GM21526 (cell line): Measurements from ENCODE around the gene NCOA3.
A peak's percentile ranks its signal among the peaks of the same experiment; 100 is the strongest.
"Not testable (repeated sequence)": the region's sequence is repeated elsewhere in the genome, so short reads cannot be mapped to it uniquely, and the experiment has no call there.

Experiments
- ATAC-seq: cut with Tn5 transposase; IDR thresholded peaks from one replicate; pipeline ENCODE4 v1.9.1; 2021; ENCODE audit warnings: moderate library complexity; ENCODE audit not compliant: unreplicated experiment, low FRiP score

NCOA3 gene

DNA sequence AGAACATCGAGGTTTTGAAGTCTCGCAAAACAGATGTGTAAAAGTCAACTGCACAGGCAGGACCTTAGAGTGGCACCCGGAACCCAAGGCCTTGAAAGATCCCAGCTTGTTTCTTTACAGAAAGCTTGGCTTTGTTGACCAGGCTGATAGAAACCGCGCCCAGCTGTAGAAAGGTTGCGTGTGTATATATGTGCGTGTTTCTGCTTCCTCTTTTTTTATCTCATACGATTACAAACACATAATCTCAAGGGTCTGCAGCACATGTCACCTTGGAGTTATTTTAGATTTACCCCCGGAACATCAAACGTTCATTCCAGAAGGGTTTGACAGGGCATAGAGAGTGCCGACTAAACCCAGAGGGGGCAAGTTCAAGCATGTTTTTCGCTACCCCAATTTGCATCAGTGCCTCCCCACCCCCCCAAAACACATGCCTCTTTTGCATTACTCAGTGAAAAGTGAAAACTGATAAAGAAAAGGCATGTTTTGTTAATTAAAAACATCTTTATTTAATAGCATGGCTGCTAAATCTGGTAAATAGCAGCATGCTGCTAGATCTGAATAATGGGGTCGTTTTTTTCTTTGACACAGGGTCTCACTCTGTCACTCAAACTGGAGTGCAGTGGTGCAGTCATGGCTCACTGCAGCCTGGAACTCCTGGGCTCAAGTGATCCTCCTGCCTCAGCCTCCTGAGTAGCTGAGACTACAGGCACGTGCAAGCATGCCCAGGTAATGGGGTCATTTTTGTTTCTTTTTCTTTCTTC, 33.2 kb upstream of the NCOA3 start:
- no peak for ATAC-seq

DNA sequence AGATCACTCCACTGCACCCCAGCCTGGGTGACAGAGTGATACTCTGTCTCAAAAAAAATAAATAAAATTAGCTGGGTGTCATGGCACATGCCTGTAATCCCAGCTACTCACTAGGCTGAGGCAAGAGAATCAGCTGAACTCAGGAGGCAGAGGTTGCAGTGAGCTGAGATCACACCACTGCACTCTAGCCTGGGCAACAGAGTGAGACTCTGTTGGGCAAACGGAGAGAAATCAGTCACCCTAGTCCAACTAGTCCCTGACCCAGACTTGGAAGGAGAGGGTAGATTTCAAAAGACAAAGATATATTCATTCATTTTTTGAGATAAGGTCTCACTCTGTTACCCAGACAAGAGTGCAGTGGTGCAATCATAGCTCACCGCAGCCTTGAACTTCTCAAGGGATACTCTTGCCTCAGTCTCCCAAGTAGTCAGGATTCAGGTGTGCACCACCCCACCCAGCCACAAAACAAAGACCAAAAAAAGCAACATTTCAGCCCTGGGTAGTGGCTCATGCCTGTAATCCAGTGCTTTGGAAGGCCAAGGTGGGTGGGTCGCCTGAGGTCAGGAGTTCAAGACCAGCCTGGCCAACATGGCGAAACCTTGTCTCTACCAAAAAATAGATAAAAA, 26.2 kb upstream of the NCOA3 start:
- no peak for ATAC-seq

DNA sequence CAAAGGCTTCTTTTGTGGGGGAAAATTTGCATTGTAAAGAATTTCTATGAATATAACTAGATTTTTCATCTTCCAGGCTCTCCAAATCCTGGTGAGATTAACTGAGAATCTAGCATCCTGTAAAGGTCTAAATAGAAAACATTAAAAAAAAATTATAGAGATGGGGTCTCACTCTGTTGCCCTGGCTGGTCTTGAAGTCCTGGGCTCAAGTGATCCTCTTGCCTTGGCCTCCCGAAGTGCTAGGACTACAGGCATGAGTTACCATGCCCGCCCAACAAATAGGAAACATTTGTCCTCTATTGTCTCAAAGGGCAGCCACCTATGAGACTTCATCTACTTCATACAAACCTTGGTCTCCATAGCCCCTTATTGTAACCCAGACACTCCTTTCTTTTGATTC, 25.2 kb upstream of the NCOA3 start:
- no peak for ATAC-seq

DNA sequence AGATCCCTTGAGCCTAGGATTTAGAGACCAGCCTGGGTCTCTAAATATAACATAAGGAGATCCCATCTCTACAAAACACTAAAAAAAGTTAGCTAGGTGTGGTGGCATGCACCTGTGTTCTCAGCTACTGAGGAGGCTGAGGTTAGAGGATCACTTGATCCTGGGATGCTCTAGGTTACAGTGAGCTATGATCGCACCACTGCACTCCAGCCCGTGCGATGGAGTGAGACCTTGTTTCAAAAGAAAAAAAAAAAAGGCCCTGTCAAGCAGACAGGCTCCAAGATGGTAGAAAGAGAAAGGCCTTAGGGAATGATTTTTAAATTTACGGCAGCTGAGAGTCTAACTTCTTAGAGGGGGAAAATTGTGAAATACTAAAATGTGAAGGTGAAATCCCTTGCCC, 22.6 kb upstream of the NCOA3 start:
- ATAC-seq: no peak

DNA sequence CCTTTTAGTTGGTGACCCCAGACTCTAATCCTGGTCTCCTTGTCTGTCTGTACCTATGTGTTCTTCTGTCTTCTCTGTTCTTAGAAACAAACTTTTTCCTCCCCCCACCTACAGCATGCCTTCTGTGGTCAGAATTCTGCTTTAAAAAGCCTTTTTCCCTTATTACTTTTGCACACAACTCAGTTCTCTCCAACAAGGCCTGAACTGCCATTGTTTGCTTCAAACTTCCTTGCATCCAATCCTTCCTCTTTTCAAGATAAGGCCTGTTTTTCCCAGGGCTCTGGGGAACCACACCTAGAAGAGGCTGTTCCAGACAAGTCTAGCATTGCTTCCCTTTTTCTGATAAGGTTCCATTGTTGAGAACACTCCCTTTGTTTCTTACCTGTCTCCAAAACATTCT, 22.2 kb upstream of the NCOA3 start:
- no peak for ATAC-seq

DNA sequence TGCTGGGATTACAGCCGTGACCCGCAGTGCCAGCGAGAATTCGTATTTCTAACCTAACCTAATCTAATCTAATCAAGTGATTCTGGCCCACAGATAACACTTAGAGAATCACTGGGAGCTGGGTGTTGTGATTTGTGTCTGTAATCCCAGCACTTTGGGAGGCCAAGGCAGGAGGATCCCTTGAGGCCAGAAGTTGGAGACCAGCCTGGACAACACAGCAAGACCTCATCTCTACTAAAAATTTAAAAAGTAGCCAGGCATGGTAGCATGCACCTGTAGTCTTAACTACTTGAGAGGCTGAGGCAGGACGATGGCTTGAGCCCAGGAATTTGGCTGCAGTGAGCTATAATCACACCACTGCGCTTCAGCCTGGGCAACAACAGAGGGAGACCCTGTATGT, 21.4 kb upstream of the NCOA3 start:
- no peak for ATAC-seq

DNA sequence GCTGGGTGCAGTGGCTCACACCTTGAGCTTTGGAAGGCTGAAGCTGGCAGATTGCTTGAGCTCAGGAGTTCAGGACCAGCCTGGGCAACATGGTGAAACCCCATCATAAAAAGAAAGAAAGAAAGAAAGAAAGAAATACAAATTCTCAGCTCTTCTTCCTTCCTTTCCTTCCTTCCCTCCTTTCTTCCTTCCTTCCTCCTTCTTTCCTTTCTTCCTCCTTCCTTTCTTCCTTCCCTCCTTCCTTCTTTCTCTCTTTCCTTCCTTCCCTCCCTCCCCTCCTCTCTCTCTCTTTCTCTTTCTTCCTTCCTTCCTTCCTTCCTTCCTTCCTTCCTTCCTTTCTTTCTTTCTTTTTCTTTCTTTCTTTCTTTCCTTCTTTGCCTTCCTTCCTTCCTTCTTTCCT, 21.0 kb upstream of the NCOA3 start:
- ATAC-seq: no peak

DNA sequence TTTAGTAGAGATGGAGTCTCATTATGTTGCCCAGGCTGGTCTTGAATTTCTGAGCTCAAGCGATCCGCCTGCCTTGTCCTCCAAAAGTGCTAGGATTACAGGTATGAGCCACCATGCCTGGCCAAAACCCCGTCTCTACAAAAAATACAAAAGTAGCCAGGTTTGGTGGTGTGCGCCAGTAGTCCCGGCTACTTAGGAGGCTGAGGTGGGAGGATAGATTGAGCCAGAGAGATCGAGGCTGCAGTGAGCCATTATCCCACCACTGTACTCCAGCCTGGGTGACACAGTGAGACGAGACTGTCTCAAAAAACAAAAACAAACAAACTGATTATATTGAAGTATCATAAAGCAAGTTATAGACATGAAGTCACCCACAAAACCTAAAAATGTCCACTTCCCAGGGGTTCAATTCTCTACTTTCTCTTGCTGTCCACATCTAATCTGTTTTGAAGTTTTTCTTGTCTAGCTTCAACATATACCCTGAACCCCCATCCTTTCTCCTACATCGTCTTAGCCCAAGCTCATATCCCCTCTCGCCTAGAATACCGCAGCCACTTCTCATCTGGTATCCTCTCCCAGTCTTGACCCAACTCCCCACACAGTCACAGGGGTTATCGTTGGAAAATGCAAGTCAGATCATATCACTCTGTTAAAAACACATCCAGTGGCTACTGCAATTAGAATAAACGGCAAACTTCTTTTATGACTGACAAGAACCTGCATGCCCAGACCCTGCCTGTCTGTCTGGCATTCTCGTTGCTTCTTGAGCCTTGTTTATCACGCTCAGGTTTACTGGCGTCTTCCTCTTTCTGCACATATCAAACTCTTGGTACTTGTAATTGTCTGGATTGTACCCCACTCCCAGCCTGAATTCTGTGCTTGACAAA, 20.1 kb upstream of the NCOA3 start:
- no peak for ATAC-seq

DNA sequence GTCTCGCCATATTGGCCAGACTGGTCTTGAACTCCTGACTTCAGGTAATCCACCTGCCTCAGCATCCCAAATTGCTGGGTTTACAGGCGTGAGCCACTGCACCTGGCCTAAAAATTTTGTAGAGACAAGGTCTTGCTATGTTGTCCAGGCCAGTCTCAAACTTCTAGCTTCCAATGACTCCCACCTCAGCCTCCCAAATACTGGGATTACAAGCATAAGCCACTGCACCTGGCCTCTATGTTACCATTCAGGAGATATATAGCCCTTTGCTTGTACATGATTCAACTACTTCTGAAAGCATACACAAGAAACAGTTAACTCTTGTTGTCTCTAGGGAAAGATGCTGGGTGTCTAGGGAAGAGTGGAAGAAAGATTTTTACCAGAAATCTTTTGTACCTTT, 19.0 kb upstream of the NCOA3 start:
- no peak for ATAC-seq

DNA sequence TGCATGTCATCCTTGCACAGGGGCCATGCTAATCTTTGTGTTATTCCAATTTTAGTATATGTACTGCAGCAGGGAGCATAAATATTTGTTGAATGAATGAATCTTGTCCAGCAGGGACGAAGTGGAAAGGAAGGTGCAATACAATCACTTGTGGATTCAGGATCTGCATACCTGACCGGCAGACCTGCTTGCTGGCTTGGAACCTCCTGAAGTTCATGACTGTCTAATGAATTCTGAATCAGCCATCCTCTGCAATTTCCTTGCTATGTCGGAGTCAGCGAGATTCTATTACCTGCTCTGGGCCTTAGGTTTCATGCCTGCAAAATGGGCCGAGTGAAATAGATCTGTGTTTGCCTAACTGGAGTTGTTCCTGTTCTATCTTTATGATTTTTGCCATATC, 17.4 kb upstream of the NCOA3 start:
- no peak for ATAC-seq

DNA sequence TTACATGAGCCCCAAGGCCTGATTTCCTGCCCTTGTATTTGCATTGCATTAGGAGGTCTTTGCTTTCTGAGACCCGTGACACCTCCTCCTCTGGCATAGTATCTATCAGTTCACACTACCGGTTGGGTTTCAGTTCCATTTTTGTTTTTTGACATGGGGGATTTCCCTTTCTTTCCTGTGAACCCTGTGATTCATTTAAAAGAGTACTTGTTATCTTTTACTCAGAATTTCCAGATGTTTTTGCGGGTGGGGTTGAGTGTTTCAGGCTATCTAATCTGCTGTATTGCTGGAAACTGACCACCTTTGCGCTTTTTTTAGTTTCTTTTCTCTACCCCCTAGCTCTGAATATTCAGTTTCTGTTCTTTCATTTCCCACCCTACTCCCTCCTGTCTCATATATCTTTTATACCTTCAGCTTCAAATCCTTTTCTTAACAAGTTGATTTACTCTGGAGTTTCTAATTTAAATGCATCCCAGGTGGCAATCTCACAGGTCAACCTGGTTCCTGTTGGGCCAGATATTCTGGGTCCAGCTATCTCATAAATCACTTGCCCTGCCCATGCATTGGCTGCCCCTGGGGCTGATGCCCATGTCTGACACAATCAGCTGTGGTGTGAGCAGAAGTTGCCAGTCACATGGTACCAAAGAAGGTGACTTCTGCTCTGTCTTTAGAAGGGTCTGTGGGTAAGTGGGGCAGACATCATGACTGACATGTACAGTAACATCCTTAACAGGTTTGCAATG, 14.3 kb upstream of the NCOA3 start:
- ATAC-seq: peak; percentile 70

DNA sequence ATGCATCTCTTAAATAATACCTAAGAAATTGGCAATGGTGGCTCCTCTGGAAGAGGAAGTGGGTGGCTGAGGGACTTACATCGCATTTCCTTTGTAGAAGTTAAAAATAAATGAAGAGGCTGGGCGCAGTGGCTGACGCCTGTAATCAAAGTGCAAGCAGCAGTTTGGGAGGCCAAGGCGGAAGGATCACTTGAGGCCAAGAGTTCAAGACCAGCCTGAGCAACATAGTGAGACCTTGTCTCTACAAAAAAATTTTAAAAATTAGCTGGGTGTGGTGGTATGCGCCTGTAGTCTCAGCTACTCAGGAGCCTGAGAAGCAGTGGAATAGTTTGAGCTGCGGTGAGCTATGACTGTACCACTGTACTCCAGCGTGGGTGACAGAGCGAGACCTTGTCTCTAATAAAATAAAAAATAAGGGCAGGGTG, 12.2 kb upstream of the NCOA3 start:
- no peak for ATAC-seq

DNA sequence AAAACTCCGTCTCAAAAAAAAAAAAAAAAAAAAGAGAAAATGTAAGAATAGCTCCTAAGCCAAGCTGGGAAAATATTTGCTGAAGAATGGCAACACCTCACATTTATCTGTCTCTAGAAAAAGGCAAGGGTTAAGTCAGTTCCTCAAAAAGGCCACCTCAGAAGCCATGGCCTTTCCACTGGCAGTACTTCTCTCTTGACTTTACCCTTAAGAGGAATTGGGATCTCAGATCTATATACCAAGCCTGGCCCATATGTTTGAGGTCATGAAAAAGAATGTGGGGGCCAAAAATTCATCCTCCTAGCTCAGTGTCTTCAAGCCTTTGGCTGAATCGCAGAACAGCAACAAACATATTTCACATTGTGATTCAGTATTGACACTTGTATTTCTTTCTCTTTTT, 10.9 kb upstream of the NCOA3 start:
- ATAC-seq: no peak

DNA sequence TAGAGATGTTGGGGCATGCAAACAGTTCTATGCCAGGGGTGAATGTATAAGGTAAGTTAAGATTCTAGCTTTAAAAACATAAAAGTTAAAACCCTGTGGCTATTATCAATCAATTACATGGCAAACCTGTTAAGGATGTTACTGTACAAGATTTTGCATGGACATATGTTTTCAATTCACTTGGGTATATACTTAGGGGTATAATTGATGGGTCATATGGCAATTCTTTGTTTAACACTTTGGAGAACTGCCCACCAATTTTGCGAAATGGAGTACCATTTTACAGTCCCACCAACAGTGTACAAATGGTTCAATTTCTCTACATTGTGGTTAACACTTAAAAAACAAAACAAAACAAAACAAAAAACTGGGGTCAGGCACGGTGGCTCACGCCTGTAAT, 9.4 kb upstream of the NCOA3 start:
- ATAC-seq: no peak

DNA sequence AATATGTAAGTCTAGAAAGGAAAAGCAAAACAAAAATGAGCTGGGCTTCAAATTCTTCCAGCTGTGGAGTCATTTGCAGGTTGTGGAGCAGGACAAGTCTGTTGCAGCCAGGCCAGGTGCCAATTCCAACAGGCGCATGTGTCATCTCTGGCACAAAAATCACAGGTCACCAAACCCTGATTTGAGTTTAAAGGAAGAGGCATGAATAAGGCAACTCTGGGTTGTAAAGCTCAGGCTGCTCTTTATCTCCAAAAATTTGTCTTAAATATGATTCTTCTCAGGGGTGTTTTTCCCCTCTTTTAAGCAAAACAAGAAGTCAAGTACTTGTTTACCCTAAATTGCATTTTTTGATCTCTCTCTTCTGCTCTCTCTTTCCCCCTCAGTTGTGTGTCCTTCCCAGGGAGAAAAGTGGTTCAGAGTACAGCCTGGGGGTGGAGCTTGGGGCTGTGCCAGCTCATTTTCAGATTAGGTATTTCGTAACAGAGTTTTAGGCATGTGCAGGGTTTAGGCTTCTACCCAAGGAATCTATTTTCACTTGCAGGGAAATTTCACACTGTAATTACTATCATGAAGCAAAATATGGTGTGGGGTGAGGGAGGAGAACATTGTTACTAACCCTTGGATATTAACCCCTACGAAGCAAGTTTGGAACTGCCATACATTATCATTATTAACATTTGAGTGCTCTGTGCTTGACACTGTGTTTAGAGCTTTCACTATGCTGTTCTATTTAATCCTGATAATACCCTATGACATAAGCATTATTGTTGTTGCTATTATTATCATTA, 8.3 kb upstream of the NCOA3 start:
- ATAC-seq: no peak

DNA sequence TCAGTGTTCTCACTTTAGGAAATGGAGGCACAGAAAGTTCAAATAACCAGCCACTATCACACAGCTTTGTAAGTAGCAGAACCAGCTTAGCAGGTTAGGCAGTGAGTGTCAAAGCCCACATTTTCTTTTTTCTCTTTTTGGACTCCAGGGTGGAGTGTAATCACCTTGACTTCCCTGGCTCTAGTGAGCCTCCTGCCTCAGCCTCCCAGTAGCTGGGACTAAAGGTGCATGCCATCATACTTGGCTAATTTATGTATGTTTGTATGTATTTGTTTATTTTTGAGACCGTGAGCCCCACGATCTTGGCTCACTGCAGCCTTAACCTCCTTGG, 7.8 kb upstream of the NCOA3 start:
- no peak for ATAC-seq

DNA sequence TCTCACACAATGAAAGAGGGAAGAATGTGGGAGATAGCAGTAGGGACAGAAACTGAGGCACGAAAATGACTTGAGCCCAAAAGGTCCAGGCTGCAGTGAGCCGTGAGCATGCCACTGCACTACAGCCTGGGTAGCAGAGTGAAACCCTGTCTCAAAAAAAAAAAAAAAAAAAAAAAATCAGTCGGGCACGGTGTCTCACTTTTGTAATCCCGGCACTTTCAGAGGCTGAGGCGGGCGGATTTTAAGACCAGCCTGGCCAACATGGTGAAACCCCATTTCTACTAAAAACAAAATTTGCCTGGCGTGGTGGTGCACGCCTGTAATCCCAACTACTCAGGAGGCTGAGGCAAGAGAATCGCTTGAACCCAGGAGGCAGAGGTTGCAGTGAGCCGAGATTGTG, 7.1 kb upstream of the NCOA3 start:
- not testable (repeated sequence) for ATAC-seq

DNA sequence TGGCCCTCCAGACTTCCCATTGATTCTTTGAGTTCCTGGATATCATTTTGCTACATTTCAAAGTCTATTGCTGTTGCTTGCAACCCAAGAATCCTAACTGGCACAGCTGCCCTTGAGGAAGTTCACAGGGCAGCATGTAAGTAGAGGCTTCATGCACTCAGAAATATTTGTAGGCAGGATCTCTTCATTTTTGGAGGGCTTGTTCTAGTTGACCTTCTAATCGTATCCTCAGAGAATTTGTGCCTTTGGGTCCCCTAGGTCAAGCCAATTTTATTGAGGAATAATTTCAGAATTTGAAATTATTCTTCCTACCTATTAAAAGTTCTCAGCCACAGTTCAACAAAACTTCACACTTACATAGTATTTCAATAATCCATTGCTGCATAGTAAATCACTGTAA, 5.6 kb upstream of the NCOA3 start:
- no peak for ATAC-seq

DNA sequence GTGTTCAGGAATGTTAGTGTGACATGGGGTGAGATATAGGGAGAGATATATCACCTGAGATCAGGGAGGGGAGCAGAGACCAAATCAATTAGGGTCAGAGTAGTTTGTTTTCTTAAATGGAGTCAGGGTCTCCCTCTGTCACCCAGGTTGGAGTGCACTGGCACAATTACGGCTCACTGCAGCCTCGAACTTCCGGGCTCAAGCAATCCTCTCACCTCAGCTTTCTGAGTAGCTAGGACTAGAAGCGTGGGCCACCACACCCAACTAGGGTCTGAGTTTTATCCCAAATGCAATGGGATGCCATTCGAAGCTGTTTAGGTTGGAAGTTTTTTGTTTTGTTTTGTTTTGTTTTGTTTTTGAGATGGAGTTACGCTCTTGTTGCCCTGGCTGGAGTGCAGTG, 3.1 kb upstream of the NCOA3 start:
- no peak for ATAC-seq

DNA sequence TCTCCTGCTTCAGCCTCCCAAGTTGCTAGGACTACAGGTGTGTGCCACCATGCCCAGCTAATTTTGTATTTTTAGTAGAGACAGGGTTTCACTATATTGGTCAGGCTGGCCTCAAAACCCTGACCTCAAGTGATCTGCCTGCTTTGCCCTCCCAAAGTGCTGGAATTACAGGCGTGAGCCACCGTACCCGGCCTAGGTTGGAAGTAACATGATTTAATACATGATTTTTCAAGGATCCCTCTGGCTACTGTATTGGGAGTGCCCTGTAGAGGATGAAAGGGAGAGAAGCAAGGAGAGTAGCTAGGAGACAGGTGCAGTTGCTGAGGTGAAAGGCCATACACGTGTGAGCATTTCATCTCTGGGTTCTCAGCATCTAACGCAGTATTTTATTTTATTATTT, 2.6 kb upstream of the NCOA3 start:
- no peak for ATAC-seq
